ENCODE measurements around the gene SLC66A1.

- no peak for TF ChIP-seq CTCF (IDR thresholded peaks at IDR 0.05)
- TF ChIP-seq POLR2A (IDR thresholded peaks at IDR 0.05): no peak
Observed at GRCh38 chr1:19342894-19343616, 30.9 kb downstream of the SLC66A1 start.
